Caki2 (cell line): Measurements from ENCODE around the gene EFEMP1. TPM values are rescaled to one million over a fixed set of nuclear protein-coding genes. Genes with fewer than 3 reads are reported as not detected.
A peak's percentile ranks its signal among the peaks of the same experiment; 100 is the strongest.
"Not testable (repeated sequence)": the region's sequence is repeated elsewhere in the genome, so short reads cannot be mapped to it uniquely, and the experiment has no call there.

Experiments
- DNase-seq: peaks from one replicate; pipeline ENCODE4 v3.0.0-alpha.2; 2015; ENCODE audit warnings: low read depth
- in situ Hi-C: cut with HindIII; loops from 2 replicates; pipeline ENCODE4 v1.10.0; 2016; ENCODE audit warnings: low sequenced_read_pairs, low pct_unique_long_range_greater_than_20kb, mixed read lengths
- total RNA-seq: library from RNA; depleted of rRNA; stranded (reverse); fragments of >200 nt; shearing (Covaris generic); gene quantifications from 2 replicates; pipeline ENCODE4 v1.2.3, GENCODE V29; 2014; ENCODE audit warnings: low replicate concordance

Gene EFEMP1
- total RNA-seq, 1 experiment from 2014 or later = 10.0 TPM

DNA sequence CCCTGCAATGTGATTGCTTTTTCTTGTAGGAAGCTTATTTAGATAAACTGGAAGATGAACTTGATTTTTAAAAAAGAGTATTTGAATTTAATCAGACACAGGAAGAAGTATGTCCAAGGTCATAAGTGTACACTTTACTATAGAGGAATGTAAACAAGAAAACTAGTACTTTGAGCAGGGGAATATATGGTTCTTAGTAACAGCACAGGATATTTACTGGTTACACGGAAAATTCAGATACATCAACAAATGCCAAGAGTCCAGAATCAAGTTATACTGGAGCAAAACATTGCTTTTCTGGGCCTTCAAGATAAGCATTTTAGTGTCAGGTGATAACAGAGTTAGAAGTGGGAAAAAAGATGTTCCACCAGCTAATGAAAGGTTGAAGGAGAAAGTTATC is 75.5 kb downstream of the EFEMP1 start:
- DNase-seq = no peak
- in situ Hi-C loops = no loop called here

DNA sequence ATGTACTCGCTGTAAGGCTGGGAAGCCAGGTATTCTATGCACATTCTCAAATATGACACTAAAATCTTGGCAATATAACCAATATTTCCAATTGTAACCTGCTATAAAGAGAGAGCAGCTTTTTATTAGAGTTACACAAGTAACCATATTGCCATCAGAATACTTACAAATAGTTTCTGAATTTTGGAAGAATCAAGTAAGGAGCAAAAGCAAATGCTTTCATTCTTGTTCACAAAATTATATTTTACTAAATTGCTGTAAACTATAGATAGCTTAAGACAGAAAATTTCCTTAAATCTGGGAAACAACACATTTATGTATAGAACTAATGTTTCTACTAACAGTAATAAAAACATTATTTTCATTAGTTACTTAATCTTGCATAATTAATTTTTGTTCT is 77.2 kb downstream of the EFEMP1 start:
- in situ Hi-C loops = no loop called here

GRCh38 chr2:55844986-55845385 is 78.6 kb downstream of the EFEMP1 start:
- no peak for DNase-seq
- in situ Hi-C loops = no loop called here

More for the DNA sequence above, 77.2 kb downstream of the EFEMP1 start:
- no peak for DNase-seq

DNA sequence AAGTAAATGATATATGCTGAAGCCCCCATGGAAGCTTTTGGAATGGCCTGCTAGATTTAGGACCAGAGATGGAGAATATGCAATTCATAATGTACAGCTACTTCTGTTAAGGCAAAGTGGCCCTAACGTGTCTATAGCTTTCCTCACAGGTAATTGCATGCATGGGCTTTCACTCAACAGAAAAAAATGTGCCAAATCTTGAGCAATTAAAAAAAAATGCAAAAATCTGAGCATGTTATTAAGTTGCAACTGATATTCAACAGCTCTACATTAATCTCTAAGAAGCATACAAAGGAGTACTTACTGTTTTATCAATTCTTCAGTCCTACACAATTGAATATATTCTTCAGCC is 79.6 kb downstream of the EFEMP1 start:
- in situ Hi-C loops = no loop called here
- no peak for DNase-seq

DNA sequence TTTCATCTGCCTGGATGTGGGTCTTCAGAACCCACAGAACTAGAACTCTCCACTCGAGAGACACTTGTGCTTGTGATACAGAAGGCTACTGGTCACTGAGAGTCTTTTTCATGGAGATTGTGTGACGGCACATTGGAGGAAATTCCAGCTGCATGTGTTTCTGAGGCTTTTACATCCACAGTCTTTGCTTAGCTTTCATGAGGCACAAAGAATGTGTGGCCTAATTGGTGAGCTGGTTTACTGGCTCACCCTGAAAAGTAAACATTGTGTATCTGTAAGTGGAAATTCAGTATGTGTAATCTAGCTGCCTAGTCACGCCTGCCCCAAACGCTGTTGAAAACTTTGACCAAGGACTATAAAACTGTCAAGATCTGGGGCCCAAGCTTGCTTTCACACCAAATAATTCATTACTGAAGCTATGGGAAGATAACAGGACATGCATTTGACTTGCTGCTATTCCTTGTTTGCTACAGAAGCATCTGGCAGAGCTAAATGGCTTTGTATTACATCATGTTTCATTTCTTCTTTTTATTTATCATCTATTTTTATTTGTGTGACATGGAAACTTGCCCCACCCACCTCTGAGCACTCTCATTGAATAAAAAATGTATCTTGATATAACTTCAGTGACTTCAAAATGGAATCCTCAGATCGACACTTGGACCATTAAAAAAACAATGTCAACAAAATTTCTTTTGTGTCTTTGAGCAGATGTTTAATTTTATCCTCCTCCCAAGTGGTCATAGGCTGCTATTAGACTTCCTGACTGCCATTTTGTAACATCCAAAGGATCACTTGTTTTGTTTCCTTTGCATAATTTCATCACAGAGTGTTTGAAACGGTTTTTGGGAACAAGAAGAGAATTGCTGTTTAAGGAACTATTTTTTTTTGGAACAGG is 80.2 kb downstream of the EFEMP1 start:
- in situ Hi-C loops = no loop called here
- DNase-seq = peak; percentile 59

DNA sequence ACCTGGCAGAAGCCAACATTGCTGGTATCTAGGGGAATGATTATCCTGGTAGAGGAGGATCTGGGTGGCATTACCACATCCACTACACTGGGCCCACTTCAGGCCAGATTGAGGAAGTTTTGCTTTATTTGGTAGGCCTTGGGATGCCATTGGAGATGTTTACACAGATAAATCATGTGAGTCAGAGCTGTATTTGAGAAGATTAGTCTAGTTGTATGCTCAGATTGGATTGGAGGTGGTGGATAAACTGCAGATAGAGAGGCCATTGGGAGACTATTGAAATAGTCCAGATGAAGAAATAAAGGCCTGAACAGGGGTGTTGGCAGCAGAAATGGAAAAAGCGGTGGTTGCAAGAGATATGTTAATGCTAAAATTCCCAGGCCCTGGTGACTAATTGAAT is 81.5 kb downstream of the EFEMP1 start:
- DNase-seq = no peak
- in situ Hi-C loops = no loop called here

- in situ Hi-C loops = no loop called here
Observed at GRCh38 chr2:55840460-55840859, 83.1 kb downstream of the EFEMP1 start.

DNA sequence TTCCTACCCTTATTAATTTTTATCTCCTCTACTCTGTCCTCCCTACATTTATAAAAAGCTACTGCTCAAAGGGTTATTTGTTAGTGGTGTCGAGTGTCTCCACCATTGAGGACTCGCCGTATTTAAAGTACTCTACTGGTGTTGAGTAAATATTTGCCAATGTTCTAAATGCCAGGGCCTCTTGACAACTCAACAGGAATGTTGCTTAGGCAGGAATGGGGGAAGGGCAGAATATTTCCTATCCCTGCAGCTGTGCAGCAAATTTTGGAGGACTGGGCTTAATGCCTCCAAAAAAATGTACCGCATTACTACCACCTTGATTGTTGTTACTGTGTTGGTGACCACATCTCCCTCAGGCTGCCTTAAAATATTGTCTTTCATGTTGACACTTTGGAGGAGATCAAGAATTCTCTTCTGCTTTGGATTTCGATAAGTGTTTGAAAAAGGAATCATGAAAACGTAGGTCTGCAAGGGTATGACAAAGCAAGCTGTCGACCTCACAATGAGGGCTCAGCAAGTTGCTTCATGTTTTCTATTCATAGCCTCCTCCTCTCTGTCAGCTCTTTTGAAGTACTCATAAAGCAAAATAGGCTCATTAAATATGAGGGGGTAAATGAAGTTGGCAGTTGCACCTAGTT is 84.3 kb downstream of the EFEMP1 start:
- in situ Hi-C loops = no loop called here
- no peak for DNase-seq

More at GRCh38 chr2:55840460-55840859, 83.1 kb downstream of the EFEMP1 start:
- DNase-seq = no peak

DNA sequence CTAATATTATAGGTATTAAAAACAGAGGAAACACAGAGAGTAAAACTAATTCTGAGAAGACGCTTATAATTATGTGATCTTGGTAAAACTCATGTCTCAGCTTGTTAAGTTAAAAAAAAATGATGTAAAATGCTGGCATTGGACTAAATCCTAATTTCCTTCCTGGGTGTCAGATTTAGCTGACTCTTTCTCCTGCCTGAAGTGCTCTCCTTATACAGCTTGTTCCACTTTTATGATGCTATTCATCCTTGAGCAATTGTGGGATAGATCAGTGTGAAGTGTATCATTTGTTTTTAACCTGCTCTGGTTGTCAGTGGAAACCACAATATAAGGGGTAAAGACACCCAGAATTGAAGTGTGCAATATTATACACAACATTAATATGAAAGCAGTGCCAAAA is 84.9 kb downstream of the EFEMP1 start:
- in situ Hi-C loops = no loop called here
- no peak for DNase-seq

DNA sequence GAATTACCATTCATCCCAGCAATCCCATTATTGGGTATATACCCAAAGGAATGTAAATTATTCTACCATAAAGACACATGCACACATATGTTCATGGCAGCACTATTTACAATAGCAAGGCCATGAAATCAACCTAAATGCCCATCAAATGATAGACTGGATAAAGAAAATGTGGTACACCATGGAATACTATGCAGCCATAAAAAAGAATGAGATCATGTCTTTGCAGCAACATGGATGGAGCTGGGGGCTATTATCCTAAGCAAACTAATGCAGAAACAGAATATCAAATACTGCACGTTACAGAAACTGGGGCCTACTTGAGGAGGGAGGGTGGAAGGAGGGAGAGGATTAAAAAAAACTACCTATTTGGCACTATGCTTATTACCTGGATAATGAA is 85.5 kb downstream of the EFEMP1 start:
- in situ Hi-C loops, DNase-seq: not testable (repeated sequence)

DNA sequence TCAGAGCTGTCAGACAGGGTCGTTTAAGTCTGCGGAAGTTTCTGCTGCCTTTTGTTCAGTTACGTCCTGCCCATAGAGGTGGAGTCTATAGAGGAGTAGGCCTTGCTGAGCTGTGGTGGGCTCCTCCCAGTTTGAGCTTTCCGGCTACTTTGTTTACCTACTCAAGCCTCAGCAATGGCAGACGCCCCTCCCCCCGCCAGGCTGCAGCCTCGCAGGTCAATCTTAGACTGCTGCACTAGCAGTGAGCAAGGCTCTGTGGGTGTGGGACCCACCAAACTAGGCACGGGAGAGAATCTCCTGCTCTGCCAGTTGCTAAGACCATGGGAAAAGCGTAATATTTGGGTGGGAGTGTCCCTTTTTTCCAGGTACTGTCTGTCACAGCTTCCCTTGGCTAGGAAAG is 86.5 kb downstream of the EFEMP1 start:
- DNase-seq = no peak
- in situ Hi-C loops = no loop called here

- in situ Hi-C loops = not testable (repeated sequence)
Observed at GRCh38 chr2:55831671-55832410, 91.7 kb downstream of the EFEMP1 start.

GRCh38 chr2:55827855-55828254 is 95.7 kb downstream of the EFEMP1 start:
- DNase-seq = no peak
- in situ Hi-C loops = no loop called here

More at GRCh38 chr2:55831671-55832410, 91.7 kb downstream of the EFEMP1 start:
- DNase-seq = not testable (repeated sequence)

GRCh38 chr2:55827428-55827827 is 96.2 kb downstream of the EFEMP1 start:
- in situ Hi-C loops = not testable (repeated sequence)
- DNase-seq = peak; percentile 23

DNA sequence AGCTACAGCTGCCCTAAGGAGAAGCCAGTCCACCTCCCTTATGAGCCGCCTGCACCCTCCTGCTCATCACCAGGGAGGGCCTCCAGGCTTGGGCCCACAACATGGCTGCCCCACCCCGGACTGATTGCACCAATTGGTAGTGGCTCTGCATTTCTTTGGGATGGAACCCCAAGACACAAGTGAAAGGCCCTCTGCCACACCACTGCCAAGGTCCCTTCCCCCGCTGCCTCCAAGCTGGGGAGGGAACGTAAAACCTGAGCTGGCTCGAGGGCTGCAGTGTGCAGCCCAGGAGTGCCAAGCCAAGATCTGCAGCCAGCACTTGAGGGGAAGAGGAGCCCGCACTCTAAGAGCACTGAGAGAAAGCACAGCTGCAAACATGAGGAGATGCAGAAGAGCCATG is 97.3 kb downstream of the EFEMP1 start:
- no peak for DNase-seq
- in situ Hi-C loops = no loop called here

- in situ Hi-C loops = no loop called here
Observed at GRCh38 chr2:55824551-55825096, 99.0 kb downstream of the EFEMP1 start.

More at GRCh38 chr2:55824551-55825096, 99.0 kb downstream of the EFEMP1 start:
- DNase-seq = no peak
